ENCODE data around the gene SNX3. TPM values are rescaled to one million over a fixed set of nuclear protein-coding genes. Genes with fewer than 3 reads are reported as not detected.

The SNX3 gene
- polyA plus RNA-seq, 1 experiment, result 406 TPM

- CTCF ChIA-PET, result no interaction called here
- no peak for TF ChIP-seq CTCF (IDR thresholded peaks at IDR 0.05; ENCODE audit: low read depth, low read length)
- no peak for DNase-seq (ENCODE audit: low read depth, low spot score)
- no peaks in the 10 kb centered on the region for H3K9me3 ChIP-seq (ENCODE audit: control insufficient read depth, insufficient read depth, low read length)
- H3K27ac ChIP-seq (ENCODE audit: low read depth, low read length), result no peak overlapping the region
- H3K27me3 ChIP-seq (ENCODE audit: control insufficient read depth, insufficient read depth, low read length), result no peaks in the 10 kb centered on the region
- H3K4me3 ChIP-seq (ENCODE audit: low read depth, low read length), result no peak overlapping the region
- POLR2A ChIA-PET, result no interaction called here
Observed at GRCh38 chr6:108235127-108235526, 25.7 kb downstream of the SNX3 start.

GRCh38 chr6:108228416-108228815, 32.4 kb downstream of the SNX3 start:
- Histone ChIP-seq H3K9me3 (ENCODE audit: control insufficient read depth, insufficient read depth, low read length) (no peaks in the 10 kb centered on the region), H3K27me3 (ENCODE audit: control insufficient read depth, insufficient read depth, low read length) (no peaks in the 10 kb centered on the region), H3K4me3 (ENCODE audit: low read depth, low read length) (no peak overlapping the region), H3K27ac (ENCODE audit: low read depth, low read length) (no peak overlapping the region)
- ChIA-PET POLR2A (no interaction called here), CTCF (interaction anchor here (1.4 kb wide), 1 partner anchor 11 kb away, joined by 3 read pairs; no protein-coding TSS in a partner anchor)
- DNase-seq (ENCODE audit: low read depth, low spot score), result no peak
- TF ChIP-seq CTCF (IDR thresholded peaks at IDR 0.05; ENCODE audit: low read depth, low read length), result no peak

GRCh38 chr6:108227290-108227689, 33.5 kb downstream of the SNX3 start:
- ChIA-PET CTCF (interaction anchor here (0.6 to 1.6 kb wide), 5 partner anchors 10 to 265 kb away, joined by 3 to 4 read pairs (median 3); partner anchors contain the start of gene SNX3), POLR2A (no interaction called here)
- Histone ChIP-seq H3K27me3 (ENCODE audit: control insufficient read depth, insufficient read depth, low read length) (no peaks in the 10 kb centered on the region), H3K9me3 (ENCODE audit: control insufficient read depth, insufficient read depth, low read length) (no peaks in the 10 kb centered on the region), H3K27ac (ENCODE audit: low read depth, low read length) (no peak overlapping the region), H3K4me3 (ENCODE audit: low read depth, low read length) (no peak overlapping the region)
- TF ChIP-seq CTCF (IDR thresholded peaks at IDR 0.05; ENCODE audit: low read depth, low read length), result no peak
- DNase-seq (ENCODE audit: low read depth, low spot score), result no peak

GRCh38 chr6:108222504-108222903, 38.3 kb downstream of the SNX3 start:
- CTCF ChIA-PET, result no interaction called here
- H3K27ac ChIP-seq (ENCODE audit: low read depth, low read length), result no peak overlapping the region
- no peak overlapping the region for H3K4me3 ChIP-seq (ENCODE audit: low read depth, low read length)
- TF ChIP-seq CTCF (IDR thresholded peaks at IDR 0.05; ENCODE audit: low read depth, low read length), result no peak
- POLR2A ChIA-PET, result no interaction called here
- H3K27me3 ChIP-seq (ENCODE audit: control insufficient read depth, insufficient read depth, low read length), result no peaks in the 10 kb centered on the region
- H3K9me3 ChIP-seq (ENCODE audit: control insufficient read depth, insufficient read depth, low read length), result no peaks in the 10 kb centered on the region
- DNase-seq (ENCODE audit: low read depth, low spot score), result peak; percentile 3

- no peak for TF ChIP-seq CTCF (IDR thresholded peaks at IDR 0.05; ENCODE audit: low read depth, low read length)
- Histone ChIP-seq H3K4me3 (ENCODE audit: low read depth, low read length) (no peak overlapping the region), H3K27me3 (ENCODE audit: control insufficient read depth, insufficient read depth, low read length) (no peaks in the 10 kb centered on the region), H3K27ac (ENCODE audit: low read depth, low read length) (no peak overlapping the region), H3K9me3 (ENCODE audit: control insufficient read depth, insufficient read depth, low read length) (no peaks in the 10 kb centered on the region)
- CTCF ChIA-PET, result no interaction called here
- POLR2A ChIA-PET, result no interaction called here
- no peak for DNase-seq (ENCODE audit: low read depth, low spot score)
Observed at GRCh38 chr6:108222064-108222463, 38.8 kb downstream of the SNX3 start.
